Measurements from ENCODE around the gene FNDC4. TPM values are rescaled to one million over a fixed set of nuclear protein-coding genes. Genes with fewer than 3 reads are reported as not detected.

The FNDC4 gene
- total and polyA plus RNA-seq, 2 of the 8 experiments (the other 6 are each of a cell fraction or from before 2014, with no cell fraction given): 14.1 to 14.7 TPM

DNA sequence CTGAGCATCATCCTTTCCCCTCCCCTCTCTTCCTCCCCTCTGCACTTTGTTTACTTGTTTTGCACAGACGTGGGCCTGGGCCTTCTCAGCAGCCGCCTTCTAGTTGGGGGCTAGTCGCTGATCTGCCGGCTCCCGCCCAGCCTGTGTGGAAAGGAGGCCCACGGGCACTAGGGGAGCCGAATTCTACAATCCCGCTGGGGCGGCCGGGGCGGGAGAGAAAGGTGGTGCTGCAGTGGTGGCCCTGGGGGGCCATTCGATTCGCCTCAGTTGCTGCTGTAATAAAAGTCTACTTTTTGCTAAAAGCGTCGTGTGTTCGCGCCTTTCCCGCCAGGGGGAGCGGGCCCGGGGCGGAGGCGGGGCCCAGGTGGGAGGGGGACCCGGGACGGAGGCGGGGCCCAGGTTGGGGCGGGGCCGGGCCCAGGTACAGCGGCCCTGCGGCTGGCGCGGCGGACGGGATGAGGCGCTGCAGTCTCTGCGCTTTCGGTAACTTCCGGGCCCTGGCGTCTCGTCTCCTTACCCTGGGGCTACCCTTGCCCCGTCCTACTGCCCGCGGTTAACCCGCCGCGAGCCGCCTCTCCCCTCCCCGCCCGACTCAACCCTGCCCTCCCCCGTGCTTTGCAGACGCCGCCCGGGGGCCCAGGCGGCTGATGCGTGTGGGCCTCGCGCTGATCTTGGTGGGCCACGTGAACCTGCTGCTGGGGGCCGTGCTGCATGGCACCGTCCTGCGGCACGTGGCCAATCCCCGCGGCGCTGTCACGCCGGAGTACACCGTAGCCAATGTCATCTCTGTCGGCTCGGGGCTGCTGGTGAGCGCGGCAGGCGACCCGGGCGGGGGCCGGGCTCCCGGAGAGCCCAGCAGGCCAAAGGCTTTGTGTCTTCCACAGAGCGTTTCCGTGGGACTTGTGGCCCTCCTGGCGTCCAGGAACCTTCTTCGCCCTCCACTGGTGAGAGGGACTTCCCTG lies 52.8 kb downstream of the FNDC4 start, which contains the start of gene KRTCAP3:
Gene KRTCAP3 (plus strand): TSS at position 424 of the 962 bp plus-strand sequence. CDS start 32 bp downstream, at position 456.
- peak within 1 kb of the TSS; percentile 84 to 89 for H3K4me2 ChIP-seq (ENCODE audit: insufficient read depth in 1 of 2, low read depth in 2 of 2, low read length in 2 of 2)
- WGBS, 2 experiments (ENCODE audit: extremely low coverage in 1 of 2, insufficient coverage in 1 of 2, insufficient read length in 1 of 2, insufficient replicate concordance in 2 of 2, low coverage in 1 of 2, low lambda C conversion rate in 2 of 2, missing lambda C conversion rate in 1 of 2): 13% methylated on average over 43 of the region's 80 CpGs; no CpG with 5 or more reads in 1 of the 2 experiments
- no peaks in the 10 kb centered on the region for H4K20me1 ChIP-seq (replicated peaks in 1 of 2; ENCODE audit: control insufficient read depth in 1 of 2, insufficient read depth in 2 of 2, low read length in 2 of 2)
- no peak within 1 kb of the TSS for H2AK5ac ChIP-seq (ENCODE audit: low read depth, low read length)
- H3K4me1 ChIP-seq (replicated peaks in 1 of 4; ENCODE audit: control insufficient read depth in 3 of 4, insufficient read depth in 4 of 4, low read length in 3 of 4): peaks cover 0 to 14% (median 8%) of the 10 kb centered on the region in 4 experiments; a peak in 5 of 7 replicates
- no peak within 1 kb of the TSS for H3K4ac ChIP-seq (replicated peaks; ENCODE audit: insufficient read length, low read depth, low read length)
- peak within 1 kb of the TSS; percentile 87 for H3K18ac ChIP-seq (ENCODE audit: extremely low read depth, low read length)
- H3K9me3 ChIP-seq (ENCODE audit: insufficient read depth in 2 of 2, low read depth in 1 of 2, low read length in 1 of 2): no peaks in the 10 kb centered on the region
- no peaks in the 10 kb centered on the region; the same call in 1 of the 2 replicates for H3K79me1 ChIP-seq (ENCODE audit: low read depth, low read length)
- H2BK5ac ChIP-seq (ENCODE audit: low read depth, low read length): peak within 1 kb of the TSS; percentile 78; the same call in 1 of the 2 replicates
- DNase-seq (ENCODE audit: low read depth in 1 of 2, low spot score in 2 of 2) (peak; percentile 53 to 94), FAIRE-seq (no peak)
- peak within 1 kb of the TSS; percentile 8 for H4K5ac ChIP-seq (ENCODE audit: insufficient read length, low read depth, low read length)
- H3K9ac ChIP-seq (replicated peaks in 1 of 4; ENCODE audit: extremely low read depth in 1 of 4, low read depth in 3 of 4, low read length in 3 of 4): peak within 1 kb of the TSS in 3 of 4 experiments; percentile 54 to 65 (median 55); a peak in 6 of 7 replicates
- 0 out of 2 replicates have a peak within 1 kb of the TSS, but pooled peaks have one; percentile 13 for H2BK12ac ChIP-seq (ENCODE audit: low read depth, low read length)
- no peaks in the 10 kb centered on the region for H3K79me2 ChIP-seq (ENCODE audit: control insufficient read depth in 1 of 2, insufficient read depth in 2 of 2, low read length in 2 of 2)
- H3K23ac ChIP-seq (ENCODE audit: insufficient read length): no peak within 1 kb of the TSS
- H3K27me3 ChIP-seq (replicated peaks in 1 of 4; ENCODE audit: control insufficient read depth in 3 of 4, extremely low read depth in 1 of 4, insufficient read depth in 3 of 4, low read length in 3 of 4): no peaks in the 10 kb centered on the region
- H3K56ac ChIP-seq (replicated peaks; ENCODE audit: insufficient read length, low read depth, low read length): peak within 1 kb of the TSS; percentile 39
- no peak within 1 kb of the TSS; the same call in 1 of the 2 replicates for H2AFZ ChIP-seq (ENCODE audit: low read length)
- peak within 1 kb of the TSS; percentile 82 for H4K8ac ChIP-seq (ENCODE audit: extremely low read depth, insufficient read depth, low read length)
- no peak within 1 kb of the TSS for H2BK120ac ChIP-seq (replicated peaks; ENCODE audit: low read depth, low read length)
- H4K91ac ChIP-seq (replicated peaks; ENCODE audit: insufficient read length, low read length): peak within 1 kb of the TSS; percentile 11
- POLR2A ChIA-PET (ENCODE audit: partially characterized antibody): interaction anchor here (0.8 to 4.2 kb wide), 7 partner anchors 13 to 182 kb away, joined by 3 to 19 read pairs (median 4); partner anchors contain the start of genes NRBP1, PPM1G and ZNF513
- H2BK15ac ChIP-seq (ENCODE audit: low read length): no peak within 1 kb of the TSS; the same call in 1 of the 2 replicates
- peaks cover 8% of the 10 kb centered on the region for H3K23me2 ChIP-seq (ENCODE audit: low read depth, low read length)
- H3K14ac ChIP-seq (ENCODE audit: insufficient read length): no peak within 1 kb of the TSS
- CTCF ChIA-PET (ENCODE audit: partially characterized antibody): interaction anchor here (0.8 to 2.3 kb wide), 12 partner anchors 11 to 191 kb away, joined by 3 to 24 read pairs (median 4); partner anchors contain the start of genes CCDC121 and GPN1
- peak within 1 kb of the TSS; percentile 49 to 76 (median 63) for H3K4me3 ChIP-seq (ENCODE audit: extremely low read depth in 1 of 4, insufficient read depth in 2 of 4, low read depth in 3 of 4, low read length in 4 of 4)
- no peak within 1 kb of the TSS for H2BK20ac ChIP-seq (ENCODE audit: low read length)
- H3K27ac ChIP-seq (ENCODE audit: low read depth, low read length): no peak within 1 kb of the TSS
- H3K36me3 ChIP-seq (ENCODE audit: control insufficient read depth in 2 of 4, insufficient read depth in 4 of 4, low read length in 3 of 4): peaks cover 9 to 36% (median 19%) of the 10 kb centered on the region in 4 experiments
- TF ChIP-seq SIX5 (IDR thresholded peaks at IDR 0.05; ENCODE audit: low read depth, low read length): no peak
- TF ChIP-seq MAFK (IDR thresholded peaks at IDR 0.05; ENCODE audit: low read depth, low read length): no peak
- no peak for TF ChIP-seq CEBPB (IDR thresholded peaks at IDR 0.05; ENCODE audit: low read depth, low read length)
- no peak for TF ChIP-seq EGR1 (IDR thresholded peaks at IDR 0.05; ENCODE audit: borderline replicate concordance, low read depth, low read length)
- TF ChIP-seq EP300 (IDR thresholded peaks at IDR 0.05; ENCODE audit: borderline replicate concordance in 1 of 2, low read depth in 2 of 2, low read length in 2 of 2): no peak
- TF ChIP-seq JUN (IDR thresholded peaks at IDR 0.05; ENCODE audit: low read depth, low read length): no peak
- TF ChIP-seq HDAC2 (IDR thresholded peaks at IDR 0.05; ENCODE audit: borderline replicate concordance in 1 of 2, low read depth in 2 of 2, low read length in 2 of 2): no peak; a peak in 1 of 4 replicates
- no peak for TF ChIP-seq NRF1 (IDR thresholded peaks at IDR 0.05; ENCODE audit: low read depth, low read length)
- TF ChIP-seq SP2 (IDR thresholded peaks at IDR 0.05; ENCODE audit: low read length): no peak
- TF ChIP-seq FOSL1 (IDR thresholded peaks at IDR 0.05; ENCODE audit: insufficient read depth, low read depth, low read length): no peak
